Liver (tissue), 3 donors: ENCODE data around the gene RXRB.

ENCODE experiments used
- EGR1 ChIP-seq, 2 donors: IDR thresholded peaks; 2 replicates each; pipeline ENCODE4 v1.6.1; 2016 to 2018; ENCODE audit warnings: antibody characterized with exemption in 2 of 2, low read depth in 2 of 2
- FOXA1 ChIP-seq: IDR thresholded peaks from 2 replicates; pipeline ENCODE4 v1.6.1; 2016; ENCODE audit warnings: antibody characterized with exemption
- HNF4G ChIP-seq: IDR thresholded peaks from 2 replicates; pipeline ENCODE4 v1.6.1; 2016; ENCODE audit warnings: antibody characterized with exemption
- JUND ChIP-seq, 2 donors: IDR thresholded peaks; 2 replicates each; pipeline ENCODE4 v1.6.1; 2016; ENCODE audit warnings: antibody characterized with exemption in 2 of 2
- RAD21 ChIP-seq, 2 donors: IDR thresholded peaks; 2 replicates each; pipeline ENCODE4 v1.6.1; 2016; ENCODE audit warnings: antibody characterized with exemption in 2 of 2, mild to moderate bottlenecking in 2 of 2
- RXRA ChIP-seq, 2 donors: IDR thresholded peaks; 2 replicates each; pipeline ENCODE4 v1.6.1; 2017 to 2018; ENCODE audit warnings: antibody characterized with exemption in 2 of 2, mild to moderate bottlenecking in 1 of 2
- TAF1 ChIP-seq: conservative IDR thresholded peaks from 2 replicates; pipeline ENCODE4 v1.6.1; 2016; ENCODE audit warnings: antibody characterized with exemption, mild to moderate bottlenecking
- YY1 ChIP-seq: IDR thresholded peaks from 2 replicates; pipeline ENCODE4 v1.6.1; 2016; ENCODE audit warnings: antibody characterized with exemption, mild to moderate bottlenecking
- TF ChIP-seq, protein P1 (sequence below): fragments of 150-350 bp; IDR thresholded peaks from 2 replicates; pipeline ENCODE4 v1.5.1; 2017; ENCODE audit warnings: improper control_type of control experiment, low read depth, low read length; ENCODE audit not compliant: missing input control
- TF ChIP-seq, protein P2 (sequence below): IDR thresholded peaks from 2 replicates; pipeline ENCODE4 v1.6.1; 2016; ENCODE audit warnings: antibody characterized with exemption
- TF ChIP-seq, protein P3 (sequence below): IDR thresholded peaks from 2 replicates; pipeline ENCODE4 v1.6.1; 2016; ENCODE audit warnings: antibody characterized with exemption
- TF ChIP-seq, protein P4 (sequence below): IDR thresholded peaks from 2 replicates; pipeline ENCODE4 v1.6.1; 2016; ENCODE audit warnings: antibody characterized with exemption, mild to moderate bottlenecking
- TF ChIP-seq, protein P5 (sequence below): IDR thresholded peaks from 2 replicates; pipeline ENCODE4 v1.6.1; 2016; ENCODE audit warnings: antibody characterized with exemption
- donor health status: healthy.
- donor health status: healthy.

DNA sequence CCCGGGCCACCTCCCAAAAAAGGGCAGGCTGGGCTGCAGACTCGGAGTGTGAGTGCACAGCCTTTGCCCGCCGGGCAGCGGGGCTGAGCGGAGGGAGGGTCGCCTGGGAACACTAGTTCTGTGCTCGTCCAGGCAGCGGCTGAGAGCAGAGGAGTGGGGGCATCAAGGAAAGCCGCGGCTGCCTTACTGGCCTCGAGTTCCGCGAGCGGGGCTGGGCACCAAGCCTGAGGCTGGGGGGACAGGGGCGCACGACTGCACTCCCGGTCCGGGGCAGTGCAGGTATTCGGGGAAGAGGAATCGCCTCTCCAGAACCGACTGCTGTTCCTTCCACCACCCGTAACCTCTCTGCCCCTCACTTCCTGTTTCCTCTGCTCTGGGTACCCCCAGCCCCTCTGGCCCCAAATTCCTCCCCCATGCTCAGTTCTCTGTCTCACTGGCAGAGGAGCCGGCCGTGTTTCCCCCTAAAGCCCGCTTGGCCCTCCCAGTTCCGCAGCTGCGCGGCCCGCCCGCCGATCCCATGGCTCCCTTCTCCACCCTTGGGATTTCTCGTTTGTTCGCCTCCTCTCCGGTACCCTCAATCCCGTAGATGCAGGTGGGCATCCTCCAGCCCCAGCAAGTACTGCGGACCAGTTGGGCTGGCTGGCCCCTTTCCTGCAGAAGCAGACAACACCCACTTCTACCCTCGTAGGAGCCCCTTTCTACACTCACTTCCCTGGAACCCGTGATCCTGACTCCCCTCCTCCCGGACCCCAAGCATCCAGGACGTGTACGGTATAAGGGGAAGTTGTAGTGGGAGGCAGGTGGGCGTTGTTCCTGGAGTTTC lies 12.9 kb upstream of the RXRB start:
- TF ChIP-seq, protein P1, sequence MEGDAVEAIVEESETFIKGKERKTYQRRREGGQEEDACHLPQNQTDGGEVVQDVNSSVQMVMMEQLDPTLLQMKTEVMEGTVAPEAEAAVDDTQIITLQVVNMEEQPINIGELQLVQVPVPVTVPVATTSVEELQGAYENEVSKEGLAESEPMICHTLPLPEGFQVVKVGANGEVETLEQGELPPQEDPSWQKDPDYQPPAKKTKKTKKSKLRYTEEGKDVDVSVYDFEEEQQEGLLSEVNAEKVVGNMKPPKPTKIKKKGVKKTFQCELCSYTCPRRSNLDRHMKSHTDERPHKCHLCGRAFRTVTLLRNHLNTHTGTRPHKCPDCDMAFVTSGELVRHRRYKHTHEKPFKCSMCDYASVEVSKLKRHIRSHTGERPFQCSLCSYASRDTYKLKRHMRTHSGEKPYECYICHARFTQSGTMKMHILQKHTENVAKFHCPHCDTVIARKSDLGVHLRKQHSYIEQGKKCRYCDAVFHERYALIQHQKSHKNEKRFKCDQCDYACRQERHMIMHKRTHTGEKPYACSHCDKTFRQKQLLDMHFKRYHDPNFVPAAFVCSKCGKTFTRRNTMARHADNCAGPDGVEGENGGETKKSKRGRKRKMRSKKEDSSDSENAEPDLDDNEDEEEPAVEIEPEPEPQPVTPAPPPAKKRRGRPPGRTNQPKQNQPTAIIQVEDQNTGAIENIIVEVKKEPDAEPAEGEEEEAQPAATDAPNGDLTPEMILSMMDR: no peak
- TF ChIP-seq EGR1 (IDR thresholded peaks at IDR 0.05; ENCODE audit: low read depth in 2 of 2): no peak
- no peak for TF ChIP-seq JUND (IDR thresholded peaks at IDR 0.05)
- TF ChIP-seq TAF1: no peak
- TF ChIP-seq RAD21 (IDR thresholded peaks at IDR 0.05): no peak
- no peak for TF ChIP-seq FOXA1
- TF ChIP-seq RXRA (IDR thresholded peaks at IDR 0.05): no peak
- TF ChIP-seq, protein P2, sequence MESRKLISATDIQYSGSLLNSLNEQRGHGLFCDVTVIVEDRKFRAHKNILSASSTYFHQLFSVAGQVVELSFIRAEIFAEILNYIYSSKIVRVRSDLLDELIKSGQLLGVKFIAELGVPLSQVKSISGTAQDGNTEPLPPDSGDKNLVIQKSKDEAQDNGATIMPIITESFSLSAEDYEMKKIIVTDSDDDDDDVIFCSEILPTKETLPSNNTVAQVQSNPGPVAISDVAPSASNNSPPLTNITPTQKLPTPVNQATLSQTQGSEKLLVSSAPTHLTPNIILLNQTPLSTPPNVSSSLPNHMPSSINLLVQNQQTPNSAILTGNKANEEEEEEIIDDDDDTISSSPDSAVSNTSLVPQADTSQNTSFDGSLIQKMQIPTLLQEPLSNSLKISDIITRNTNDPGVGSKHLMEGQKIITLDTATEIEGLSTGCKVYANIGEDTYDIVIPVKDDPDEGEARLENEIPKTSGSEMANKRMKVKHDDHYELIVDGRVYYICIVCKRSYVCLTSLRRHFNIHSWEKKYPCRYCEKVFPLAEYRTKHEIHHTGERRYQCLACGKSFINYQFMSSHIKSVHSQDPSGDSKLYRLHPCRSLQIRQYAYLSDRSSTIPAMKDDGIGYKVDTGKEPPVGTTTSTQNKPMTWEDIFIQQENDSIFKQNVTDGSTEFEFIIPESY: no peak
- TF ChIP-seq, protein P3, sequence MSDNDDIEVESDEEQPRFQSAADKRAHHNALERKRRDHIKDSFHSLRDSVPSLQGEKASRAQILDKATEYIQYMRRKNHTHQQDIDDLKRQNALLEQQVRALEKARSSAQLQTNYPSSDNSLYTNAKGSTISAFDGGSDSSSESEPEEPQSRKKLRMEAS: no peak
- TF ChIP-seq YY1: no peak
- TF ChIP-seq, protein P4, sequence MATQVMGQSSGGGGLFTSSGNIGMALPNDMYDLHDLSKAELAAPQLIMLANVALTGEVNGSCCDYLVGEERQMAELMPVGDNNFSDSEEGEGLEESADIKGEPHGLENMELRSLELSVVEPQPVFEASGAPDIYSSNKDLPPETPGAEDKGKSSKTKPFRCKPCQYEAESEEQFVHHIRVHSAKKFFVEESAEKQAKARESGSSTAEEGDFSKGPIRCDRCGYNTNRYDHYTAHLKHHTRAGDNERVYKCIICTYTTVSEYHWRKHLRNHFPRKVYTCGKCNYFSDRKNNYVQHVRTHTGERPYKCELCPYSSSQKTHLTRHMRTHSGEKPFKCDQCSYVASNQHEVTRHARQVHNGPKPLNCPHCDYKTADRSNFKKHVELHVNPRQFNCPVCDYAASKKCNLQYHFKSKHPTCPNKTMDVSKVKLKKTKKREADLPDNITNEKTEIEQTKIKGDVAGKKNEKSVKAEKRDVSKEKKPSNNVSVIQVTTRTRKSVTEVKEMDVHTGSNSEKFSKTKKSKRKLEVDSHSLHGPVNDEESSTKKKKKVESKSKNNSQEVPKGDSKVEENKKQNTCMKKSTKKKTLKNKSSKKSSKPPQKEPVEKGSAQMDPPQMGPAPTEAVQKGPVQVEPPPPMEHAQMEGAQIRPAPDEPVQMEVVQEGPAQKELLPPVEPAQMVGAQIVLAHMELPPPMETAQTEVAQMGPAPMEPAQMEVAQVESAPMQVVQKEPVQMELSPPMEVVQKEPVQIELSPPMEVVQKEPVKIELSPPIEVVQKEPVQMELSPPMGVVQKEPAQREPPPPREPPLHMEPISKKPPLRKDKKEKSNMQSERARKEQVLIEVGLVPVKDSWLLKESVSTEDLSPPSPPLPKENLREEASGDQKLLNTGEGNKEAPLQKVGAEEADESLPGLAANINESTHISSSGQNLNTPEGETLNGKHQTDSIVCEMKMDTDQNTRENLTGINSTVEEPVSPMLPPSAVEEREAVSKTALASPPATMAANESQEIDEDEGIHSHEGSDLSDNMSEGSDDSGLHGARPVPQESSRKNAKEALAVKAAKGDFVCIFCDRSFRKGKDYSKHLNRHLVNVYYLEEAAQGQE: no peak
- TF ChIP-seq HNF4G: no peak
- TF ChIP-seq, protein P5, sequence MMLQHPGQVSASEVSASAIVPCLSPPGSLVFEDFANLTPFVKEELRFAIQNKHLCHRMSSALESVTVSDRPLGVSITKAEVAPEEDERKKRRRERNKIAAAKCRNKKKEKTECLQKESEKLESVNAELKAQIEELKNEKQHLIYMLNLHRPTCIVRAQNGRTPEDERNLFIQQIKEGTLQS: no peak
